ENCODE data around the gene R3HDM2. TPM values are rescaled to one million over a fixed set of nuclear protein-coding genes. Genes with fewer than 3 reads are reported as not detected.

The R3HDM2 gene
- total RNA-seq, 1 experiment from 2014 or later = 34.7 TPM

GRCh38 chr12:57230381-57231155 lies 200.3 kb downstream of the R3HDM2 start:
- Mint-ChIP-seq H3K27ac (peak overlapping the region; percentile 94), H3K36me3 (peaks cover 35% of the 10 kb centered on the region), H3K9me3 (no peaks in the 10 kb centered on the region), H3K4me1 (peaks cover 48% of the 10 kb centered on the region), H3K27me3 (ENCODE audit: low read depth) (peaks cover 49% of the 10 kb centered on the region), H3K4me3 (peak overlapping the region; percentile 98)
- no peak for TF ChIP-seq ZNF232 (CRISPR knock-in tag; IDR thresholded peaks at IDR 0.05)
- peak; percentile 14; the same call in 1 of the 2 replicates for TF ChIP-seq NR2C2 (CRISPR knock-in tag; IDR thresholded peaks at IDR 0.05)
- TF ChIP-seq SOX15 (CRISPR knock-in tag; IDR thresholded peaks at IDR 0.05) = no peak
- TF ChIP-seq USF2 (CRISPR knock-in tag; IDR thresholded peaks at IDR 0.05) = no peak
- TF ChIP-seq ESRRA (CRISPR knock-in tag; IDR thresholded peaks at IDR 0.05; ENCODE audit: borderline replicate concordance) = no peak
- TF ChIP-seq CDX4 (CRISPR knock-in tag; IDR thresholded peaks at IDR 0.05; ENCODE audit: borderline replicate concordance) = no peak
- TF ChIP-seq AFF4 (CRISPR knock-in tag; IDR thresholded peaks at IDR 0.05; ENCODE audit: borderline replicate concordance) = 0 out of 2 replicates have a peak, but pooled peaks have one; percentile 46
- no peak for TF ChIP-seq ZNF219 (CRISPR knock-in tag; IDR thresholded peaks at IDR 0.05; ENCODE audit: borderline replicate concordance)
- no peak for TF ChIP-seq NFATC4 (CRISPR knock-in tag; IDR thresholded peaks at IDR 0.05)
- TF ChIP-seq ATF1 (CRISPR knock-in tag; IDR thresholded peaks at IDR 0.05) = no peak
- no peak for TF ChIP-seq MYBL2 (CRISPR knock-in tag; IDR thresholded peaks at IDR 0.05)
- ChIA-PET CTCF (interaction anchor here (1.0 to 10.4 kb wide), 11 partner anchors 9 to 228 kb away, joined by 3 to 660 read pairs (median 8); partner anchors contain the start of genes GLI1, INHBE, NXPH4 and STAC3), POLR2A (interaction anchor here (0.8 to 2.6 kb wide), 11 partner anchors 8 to 228 kb away, joined by 3 to 41 read pairs (median 8); partner anchors contain the start of genes INHBE, LRP1 and NXPH4)
- no peak for DNase-seq (ENCODE audit: low spot score)
- ATAC-seq = no peak

GRCh38 chr12:57229634-57230380 lies 201.0 kb downstream of the R3HDM2 start, which contains the start of gene SHMT2:
Gene SHMT2, plus strand, starts transcription at chr12:57229711. Its CDS starts 68 bp downstream, at chr12:57229779.
- Mint-ChIP-seq H3K27ac (peak within 1 kb of the TSS; percentile 94), H3K27me3 (ENCODE audit: low read depth) (peaks cover 53% of the 10 kb centered on the region), H3K4me1 (peaks cover 49% of the 10 kb centered on the region), H3K36me3 (peaks cover 35% of the 10 kb centered on the region), H3K9me3 (no peaks in the 10 kb centered on the region), H3K4me3 (peak within 1 kb of the TSS; percentile 98)
- ATAC-seq = peak; percentile 41
- peak; percentile 97 for DNase-seq (ENCODE audit: low spot score)
- CTCF ChIA-PET = interaction anchor here (1.0 to 10.4 kb wide), 19 partner anchors 8 to 246 kb away, joined by 3 to 660 read pairs (median 5); partner anchors contain the start of genes GLI1, INHBE, NXPH4 and STAC3
- POLR2A ChIA-PET = interaction anchor here (0.6 to 2.6 kb wide), 15 partner anchors 8 to 229 kb away, joined by 3 to 41 read pairs (median 5); partner anchors contain the start of genes GLI1, INHBE, LRP1 and NXPH4
- no peak for TF ChIP-seq ZNF512 (CRISPR knock-in tag; IDR thresholded peaks at IDR 0.05; ENCODE audit: borderline replicate concordance)
- TF ChIP-seq FOXP4 (CRISPR knock-in tag; IDR thresholded peaks at IDR 0.05) = 0 out of 2 replicates have a peak, but pooled peaks have one; percentile 27
- TF ChIP-seq ZNF532 (CRISPR knock-in tag; IDR thresholded peaks at IDR 0.05; ENCODE audit: borderline replicate concordance) = no peak
- no peak for TF ChIP-seq ZNF396 (CRISPR knock-in tag; IDR thresholded peaks at IDR 0.05; ENCODE audit: borderline replicate concordance)
- no peak for TF ChIP-seq ZNF263 (CRISPR knock-in tag; IDR thresholded peaks at IDR 0.05; ENCODE audit: low read depth)
- no peak for TF ChIP-seq FOXJ3 (CRISPR knock-in tag; IDR thresholded peaks at IDR 0.05; ENCODE audit: borderline replicate concordance)

Measured in WTC11 (cell line).